OCI-LY7 (cell line): ENCODE data around the gene SERPINF2. TPM values are rescaled to one million over a fixed set of nuclear protein-coding genes. Genes with fewer than 3 reads are reported as not detected.

ENCODE experiments used
- BruUV-seq: library from RNA; stranded (reverse); fragments of 400-500 nt; replicated peaks from 2 replicates; lab custom pipeline; 2021; lab: Mats Ljungman, UMichigan
- CTCF ChIA-PET: fragments of 300-600 bp; sonication (Branson Sonifier 250); formaldehyde crosslinking; loops from one replicate; lab custom pipeline; 2022; ENCODE audit warnings: antibody characterized with exemption; ENCODE audit not compliant: unreplicated experiment; lab: Charles Lee
- POLR2A ChIA-PET: fragments of 300-600 bp; sonication (Branson Sonifier 250); formaldehyde crosslinking; loops from one replicate; lab custom pipeline; 2022; ENCODE audit warnings: antibody characterized with exemption; lab: Charles Lee
- DNase-seq: peaks from one replicate; pipeline ENCODE4 v3.0.0-alpha.2; 2015; ENCODE audit warnings: low spot score
- H2AFZ ChIP-seq: fragments of 200-600 bp; sonication (generic), shearing (Covaris generic); 2 replicates; pipeline ENCODE4 v1.6.1; 2014; ENCODE audit warnings: mild to moderate bottlenecking, antibody characterized with exemption, low read length, moderate library complexity
- H3K27ac ChIP-seq: fragments of 200-600 bp; sonication (generic); 2 replicates; pipeline ENCODE4 v1.5.1; 2014; ENCODE audit warnings: mixed run types, low read depth, mild to moderate bottlenecking, moderate library complexity, low read length, inconsistent platforms; ENCODE audit not compliant: poor library complexity, severe bottlenecking
- H3K36me3 ChIP-seq: fragments of 200-600 bp; sonication (generic); 2 replicates; pipeline ENCODE4 v1.6.1; 2014; ENCODE audit warnings: mild to moderate bottlenecking, antibody characterized with exemption, low read length, moderate library complexity, mixed read lengths; ENCODE audit not compliant: insufficient read depth
- H3K4me1 ChIP-seq: fragments of 200-600 bp; sonication (generic); 2 replicates; pipeline ENCODE4 v1.5.1; 2014; ENCODE audit warnings: mild to moderate bottlenecking, low read length; ENCODE audit not compliant: insufficient read depth, poor library complexity, severe bottlenecking
- H3K4me2 ChIP-seq: fragments of 200-600 bp; sonication (generic); 2 replicates; pipeline ENCODE4 v1.6.1; 2014; ENCODE audit warnings: mild to moderate bottlenecking, low read length
- H3K4me3 ChIP-seq: fragments of 200-600 bp; sonication (generic); 2 replicates; pipeline ENCODE4 v1.5.1; 2014; ENCODE audit warnings: mild to moderate bottlenecking, low read depth, low read length; ENCODE audit not compliant: poor library complexity, severe bottlenecking
- H3K79me2 ChIP-seq: fragments of 200-600 bp; sonication (generic); 2 replicates; pipeline ENCODE4 v1.6.1; 2016; ENCODE audit warnings: low read depth, mild to moderate bottlenecking, low read length, moderate library complexity, mixed read lengths; ENCODE audit not compliant: insufficient read depth
- H3K9me2 ChIP-seq: fragments of 200-600 bp; sonication (generic); 2 replicates; pipeline ENCODE4 v1.6.1; 2016; ENCODE audit warnings: mild to moderate bottlenecking, low read length, mixed read lengths; ENCODE audit not compliant: insufficient read depth
- H3K9me3 ChIP-seq: fragments of 200-600 bp; sonication (generic); 2 replicates; pipeline ENCODE4 v1.6.1; 2014; ENCODE audit warnings: mild to moderate bottlenecking, mixed run types, low read length, mixed read lengths
- H4K20me1 ChIP-seq: fragments of 200-600 bp; sonication (generic); 2 replicates; pipeline ENCODE4 v1.6.1; 2014; ENCODE audit warnings: mild to moderate bottlenecking, antibody characterized with exemption, low read length, moderate library complexity, mixed read lengths; ENCODE audit not compliant: insufficient read depth
- EZH2phosphoT487 ChIP-seq: fragments of 200-600 bp; sonication (generic); IDR thresholded peaks from 2 replicates; pipeline ENCODE4 v1.6.1; 2018; ENCODE audit warnings: low read depth, borderline replicate concordance, mild to moderate bottlenecking, mixed run types, antibody characterized with exemption, low read length, moderate library complexity, mixed read lengths
- intact Hi-C: fragments of 100-400 bp; cut with micrococcal nuclease; formaldehyde crosslinking; loops from one replicate; pipeline ENCODE4 v1.10.0; 2022; ENCODE audit not compliant: unreplicated experiment
- total RNA-seq, 2 experiments: library from RNA; depleted of rRNA in 1 of 2; stranded (reverse); fragments of >200 nt in 1 of 2; shearing (Covaris generic) in 1 of 2; gene quantifications; 2 replicates each; pipeline ENCODE4 v1.2.3, GENCODE V29; 2014 to 2022
- TF ChIP-seq, protein P1 (sequence below): fragments of 200-600 bp; sonication (generic); conservative IDR thresholded peaks from 2 replicates; pipeline ENCODE4 v1.5.1; 2014; ENCODE audit warnings: mild to moderate bottlenecking, antibody characterized with exemption, low read length, moderate library complexity, mixed read lengths

SERPINF2 gene
- total RNA-seq, 2 experiments from 2014 or later: 0.38 to 1.0 TPM

- Histone ChIP-seq H3K9me2 (no peaks in the 10 kb centered on the region), H3K9me3 (no peaks in the 10 kb centered on the region), H4K20me1 (no peaks in the 10 kb centered on the region), H3K36me3 (no peaks in the 10 kb centered on the region), H3K4me1 (peaks cover 10% of the 10 kb centered on the region), H3K4me3 (no peak overlapping the region), H3K79me2 (no peaks in the 10 kb centered on the region), H3K4me2 (no peak overlapping the region), H2AFZ (no peak overlapping the region), H3K27ac (no peak overlapping the region)
- CTCF ChIA-PET: no interaction called here
- no TSS peak for BruUV-seq
- POLR2A ChIA-PET: no interaction called here
- no peak for TF ChIP-seq EZH2phosphoT487
- TF ChIP-seq, protein P1, sequence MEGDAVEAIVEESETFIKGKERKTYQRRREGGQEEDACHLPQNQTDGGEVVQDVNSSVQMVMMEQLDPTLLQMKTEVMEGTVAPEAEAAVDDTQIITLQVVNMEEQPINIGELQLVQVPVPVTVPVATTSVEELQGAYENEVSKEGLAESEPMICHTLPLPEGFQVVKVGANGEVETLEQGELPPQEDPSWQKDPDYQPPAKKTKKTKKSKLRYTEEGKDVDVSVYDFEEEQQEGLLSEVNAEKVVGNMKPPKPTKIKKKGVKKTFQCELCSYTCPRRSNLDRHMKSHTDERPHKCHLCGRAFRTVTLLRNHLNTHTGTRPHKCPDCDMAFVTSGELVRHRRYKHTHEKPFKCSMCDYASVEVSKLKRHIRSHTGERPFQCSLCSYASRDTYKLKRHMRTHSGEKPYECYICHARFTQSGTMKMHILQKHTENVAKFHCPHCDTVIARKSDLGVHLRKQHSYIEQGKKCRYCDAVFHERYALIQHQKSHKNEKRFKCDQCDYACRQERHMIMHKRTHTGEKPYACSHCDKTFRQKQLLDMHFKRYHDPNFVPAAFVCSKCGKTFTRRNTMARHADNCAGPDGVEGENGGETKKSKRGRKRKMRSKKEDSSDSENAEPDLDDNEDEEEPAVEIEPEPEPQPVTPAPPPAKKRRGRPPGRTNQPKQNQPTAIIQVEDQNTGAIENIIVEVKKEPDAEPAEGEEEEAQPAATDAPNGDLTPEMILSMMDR: no peak
- intact Hi-C loops: loop anchor here (10.0 kb wide), 1 partner anchor 146 kb away; the partner anchor contains the start of gene PITPNA
- DNase-seq: no peak
Measured at GRCh38 chr17:1710807-1711553, 31.7 kb upstream of the SERPINF2 start.

DNA sequence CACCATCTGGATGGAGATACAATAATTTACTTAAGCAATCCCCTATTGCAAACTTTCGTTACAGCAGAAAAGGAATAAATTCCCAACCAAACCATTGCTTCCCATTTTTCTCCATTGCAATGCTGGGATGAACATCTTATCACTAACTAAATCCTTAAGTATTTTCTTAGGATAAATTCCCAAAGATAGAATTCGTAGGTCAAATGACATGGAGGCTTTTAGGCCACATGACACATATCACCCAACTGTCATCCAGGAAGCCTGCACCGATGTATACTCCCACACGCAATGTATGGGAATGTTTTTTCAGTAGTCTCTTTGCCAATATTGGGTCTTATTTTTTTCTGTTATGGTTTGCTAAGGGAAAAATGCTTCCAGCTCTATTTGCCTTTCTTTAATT lies 30.9 kb upstream of the SERPINF2 start:
- ChIA-PET CTCF (no interaction called here), POLR2A (no interaction called here)
- Histone ChIP-seq H3K9me2 (no peaks in the 10 kb centered on the region), H2AFZ (no peak overlapping the region), H3K4me1 (peaks cover 10% of the 10 kb centered on the region), H3K4me2 (no peak overlapping the region), H3K79me2 (no peaks in the 10 kb centered on the region), H4K20me1 (no peaks in the 10 kb centered on the region), H3K27ac (no peak overlapping the region), H3K9me3 (no peaks in the 10 kb centered on the region), H3K36me3 (no peaks in the 10 kb centered on the region), H3K4me3 (no peak overlapping the region)
- intact Hi-C loops: loop anchor here (10.0 kb wide), 1 partner anchor 147 kb away; the partner anchor contains the start of gene PITPNA
- no peak for TF ChIP-seq EZH2phosphoT487
- TF ChIP-seq, protein P1: no peak
- no TSS peak for BruUV-seq
- no peak for DNase-seq

- H3K79me2 ChIP-seq: no peaks in the 10 kb centered on the region
- H3K36me3 ChIP-seq: no peaks in the 10 kb centered on the region
- H3K27ac ChIP-seq: no peak overlapping the region
- no peak overlapping the region for H3K4me3 ChIP-seq
- no peaks in the 10 kb centered on the region for H4K20me1 ChIP-seq
- intact Hi-C loops: loop anchor here (10.0 kb wide), 1 partner anchor 147 kb away; the partner anchor contains the start of gene PITPNA
- H3K9me2 ChIP-seq: no peaks in the 10 kb centered on the region
- CTCF ChIA-PET: no interaction called here
- no peak for DNase-seq
- H2AFZ ChIP-seq: no peak overlapping the region
- H3K4me2 ChIP-seq: no peak overlapping the region
- peaks cover 11% of the 10 kb centered on the region for H3K4me1 ChIP-seq
- POLR2A ChIA-PET: no interaction called here
- TF ChIP-seq, protein P1: no peak
- no peak for TF ChIP-seq EZH2phosphoT487
- BruUV-seq: no TSS peak
- H3K9me3 ChIP-seq: no peaks in the 10 kb centered on the region
Measured at GRCh38 chr17:1712271-1712670, 30.4 kb upstream of the SERPINF2 start.
